HFFc6 (cell line): ENCODE results near the gene TSC22D4. TPM values are rescaled to one million over a fixed set of nuclear protein-coding genes. Genes with fewer than 3 reads are reported as not detected.
"Not testable (repeated sequence)": the region's sequence is repeated elsewhere in the genome, so short reads cannot be mapped to it uniquely, and the experiment has no call there.

Experiments used
- DNase-seq: peaks from one replicate; pipeline ENCODE4 v3.0.0-alpha.2; 2018
- H3K27ac Mint-ChIP-seq: 2 replicates; pipeline ENCODE4 v1.8.0; 2020; ENCODE audit warnings: mild to moderate bottlenecking, mixed read lengths
- H3K27me3 Mint-ChIP-seq: 2 replicates; pipeline ENCODE4 v1.8.0; 2021; ENCODE audit warnings: mild to moderate bottlenecking, moderate library complexity, mixed read lengths; ENCODE audit not compliant: insufficient read depth
- H3K36me3 Mint-ChIP-seq: 2 replicates; pipeline ENCODE4 v1.8.0; 2021; ENCODE audit warnings: low read depth, mixed read lengths
- H3K4me1 Mint-ChIP-seq: 2 replicates; pipeline ENCODE4 v1.8.0; 2020; ENCODE audit warnings: low read depth, mixed read lengths
- H3K4me3 Mint-ChIP-seq: 2 replicates; pipeline ENCODE4 v1.8.0; 2020; ENCODE audit warnings: mild to moderate bottlenecking, moderate library complexity, mixed read lengths
- H3K9me3 Mint-ChIP-seq: 2 replicates; pipeline ENCODE4 v1.8.0; 2020; ENCODE audit warnings: mild to moderate bottlenecking, mixed read lengths
- total RNA-seq, 6 experiments: library from RNA; stranded (reverse); fragmentation: NEBNext Ultra II Directional; extraction: Animal tissue kit (Norgen Biotek cat#: 25700); gene quantifications; 2 replicates in 1 of 6; 3 replicates in 5 of 6; pipeline ENCODE4 v1.2.3, GENCODE V29; 2021
- TF ChIP-seq, protein P1 (sequence below): fragments of 200-600 bp; sonication (generic); IDR thresholded peaks from 2 replicates; pipeline ENCODE4 v1.5.0; 2021; ENCODE audit warnings: antibody characterized with exemption, mild to moderate bottlenecking

The TSC22D4 gene
- total RNA-seq, 6 experiments from 2014 or later = 50.6 to 54.5 (median 51.7) TPM

DNA sequence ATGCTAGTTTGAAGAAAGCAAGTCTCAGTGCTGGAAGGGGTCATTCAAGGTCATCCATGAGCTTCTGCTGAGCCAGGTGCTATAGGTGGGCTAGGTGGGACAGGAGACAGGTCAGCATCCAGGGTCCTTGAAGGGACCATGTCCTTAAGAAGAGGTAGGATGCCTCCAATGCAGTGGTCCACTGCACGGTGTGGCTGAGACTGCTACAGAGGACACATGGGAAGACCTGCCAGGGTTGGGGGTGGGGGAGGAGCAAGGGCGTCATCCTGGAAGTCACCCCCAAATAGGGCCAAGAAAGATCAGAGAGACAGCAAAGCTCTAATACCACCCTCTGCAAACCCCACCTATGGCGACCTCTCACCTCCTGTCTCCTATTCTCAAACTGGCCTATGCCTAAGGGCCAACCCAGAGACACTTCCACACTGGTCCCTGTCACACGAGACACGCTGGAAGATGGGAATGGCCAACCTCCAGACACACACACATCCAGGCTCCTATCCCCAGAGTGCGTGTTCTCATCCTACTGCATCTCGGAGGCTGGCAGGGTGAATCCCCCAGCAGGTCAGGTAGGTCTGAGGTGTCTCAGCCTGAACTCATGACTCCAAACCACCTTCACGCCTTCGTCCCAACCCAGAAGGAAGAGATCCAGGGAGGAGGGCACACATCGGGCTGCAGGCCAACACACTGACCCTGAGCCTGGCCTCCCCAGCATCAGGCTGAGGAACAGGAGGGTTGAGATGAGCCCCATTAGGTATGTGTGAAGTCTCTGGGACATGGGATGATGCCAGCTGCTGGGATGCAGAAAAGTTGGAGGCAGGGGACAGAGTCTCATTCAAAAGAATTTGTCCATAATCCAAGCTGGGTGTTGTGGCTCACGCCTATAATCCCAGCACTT lies 37.1 kb downstream of the TSC22D4 start:
- Mint-ChIP-seq H3K27ac (peak overlapping the region; percentile 54), H3K4me1 (peaks cover 57% of the 10 kb centered on the region), H3K36me3 (no peaks in the 10 kb centered on the region), H3K4me3 (no peak overlapping the region), H3K9me3 (no peaks in the 10 kb centered on the region), H3K27me3 (peaks cover 7% of the 10 kb centered on the region; the same call in 1 of the 2 replicates)
- no peak for DNase-seq
- TF ChIP-seq, protein P1, sequence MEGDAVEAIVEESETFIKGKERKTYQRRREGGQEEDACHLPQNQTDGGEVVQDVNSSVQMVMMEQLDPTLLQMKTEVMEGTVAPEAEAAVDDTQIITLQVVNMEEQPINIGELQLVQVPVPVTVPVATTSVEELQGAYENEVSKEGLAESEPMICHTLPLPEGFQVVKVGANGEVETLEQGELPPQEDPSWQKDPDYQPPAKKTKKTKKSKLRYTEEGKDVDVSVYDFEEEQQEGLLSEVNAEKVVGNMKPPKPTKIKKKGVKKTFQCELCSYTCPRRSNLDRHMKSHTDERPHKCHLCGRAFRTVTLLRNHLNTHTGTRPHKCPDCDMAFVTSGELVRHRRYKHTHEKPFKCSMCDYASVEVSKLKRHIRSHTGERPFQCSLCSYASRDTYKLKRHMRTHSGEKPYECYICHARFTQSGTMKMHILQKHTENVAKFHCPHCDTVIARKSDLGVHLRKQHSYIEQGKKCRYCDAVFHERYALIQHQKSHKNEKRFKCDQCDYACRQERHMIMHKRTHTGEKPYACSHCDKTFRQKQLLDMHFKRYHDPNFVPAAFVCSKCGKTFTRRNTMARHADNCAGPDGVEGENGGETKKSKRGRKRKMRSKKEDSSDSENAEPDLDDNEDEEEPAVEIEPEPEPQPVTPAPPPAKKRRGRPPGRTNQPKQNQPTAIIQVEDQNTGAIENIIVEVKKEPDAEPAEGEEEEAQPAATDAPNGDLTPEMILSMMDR = no peak

- not testable (repeated sequence) for DNase-seq, H3K9me3 Mint-ChIP-seq, H3K27me3 Mint-ChIP-seq
- Mint-ChIP-seq H3K4me3 (peak overlapping the region; percentile 68), H3K27ac (peak overlapping the region; percentile 96), H3K4me1 (peaks cover 49% of the 10 kb centered on the region), H3K36me3 (peaks cover 11% of the 10 kb centered on the region)
These were observed 39.8 kb downstream of the TSC22D4 start for GRCh38 chr7:100439244-100439643.

DNA sequence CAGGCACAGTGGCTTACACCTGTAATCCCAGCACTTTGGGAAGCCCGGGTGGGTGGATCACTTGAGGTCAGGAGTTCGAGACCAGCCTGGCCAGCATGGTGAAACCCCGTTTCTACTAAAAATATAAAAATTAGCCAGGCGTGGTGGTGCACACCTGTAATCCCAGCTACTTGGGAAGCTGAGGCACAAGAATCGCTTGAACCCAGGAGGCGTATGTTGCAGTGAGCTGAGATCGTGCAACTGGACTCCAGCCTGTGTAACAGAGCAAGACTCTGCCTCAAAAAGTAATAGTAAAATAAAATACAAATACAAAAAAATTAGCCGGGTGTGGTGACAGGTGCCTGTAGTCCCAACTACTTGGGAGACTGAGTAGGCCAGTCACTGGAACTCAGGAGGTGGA lies 40.3 kb downstream of the TSC22D4 start:
- Mint-ChIP-seq H3K27ac (peak overlapping the region; percentile 96), H3K36me3 (peaks cover 16% of the 10 kb centered on the region), H3K4me1 (peaks cover 49% of the 10 kb centered on the region)
- not testable (repeated sequence) for H3K4me3 Mint-ChIP-seq, DNase-seq, H3K9me3 Mint-ChIP-seq, H3K27me3 Mint-ChIP-seq

DNA sequence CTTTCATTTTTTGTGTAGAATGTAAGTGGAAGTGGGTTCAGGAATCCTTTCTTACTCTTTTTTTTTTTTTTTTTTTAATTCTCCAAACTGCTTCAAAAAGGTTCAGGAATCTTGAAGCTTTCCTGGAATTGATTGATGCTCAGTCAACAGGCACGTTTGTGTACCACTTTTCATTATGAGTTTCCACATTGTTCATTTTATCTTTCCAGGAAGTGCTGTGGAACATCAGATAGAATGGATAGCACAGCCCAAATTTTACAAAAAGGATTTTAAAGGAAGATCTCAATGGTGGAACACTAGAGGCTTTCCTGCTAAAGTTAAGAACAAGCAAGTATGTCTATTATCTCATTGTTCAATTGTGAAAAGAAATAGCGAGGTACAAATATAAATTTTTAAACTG lies 40.8 kb downstream of the TSC22D4 start:
- no peak overlapping the region for H3K4me3 Mint-ChIP-seq
- H3K9me3 Mint-ChIP-seq = no peaks in the 10 kb centered on the region
- H3K27me3 Mint-ChIP-seq = peaks cover 8% of the 10 kb centered on the region
- H3K4me1 Mint-ChIP-seq = peaks cover 48% of the 10 kb centered on the region
- H3K27ac Mint-ChIP-seq = peak overlapping the region; percentile 63
- peaks cover 20% of the 10 kb centered on the region for H3K36me3 Mint-ChIP-seq
- no peak for DNase-seq
- TF ChIP-seq, protein P1 = no peak

- H3K27ac Mint-ChIP-seq = no peak overlapping the region
- H3K9me3 Mint-ChIP-seq = no peaks in the 10 kb centered on the region
- no peak overlapping the region; the same call in 1 of the 2 replicates for H3K4me3 Mint-ChIP-seq
- no peak for DNase-seq
- TF ChIP-seq, protein P1 = no peak
- peaks cover 47% of the 10 kb centered on the region for H3K4me1 Mint-ChIP-seq
- peaks cover 24% of the 10 kb centered on the region for H3K36me3 Mint-ChIP-seq
- peaks cover 8% of the 10 kb centered on the region for H3K27me3 Mint-ChIP-seq
These were observed 41.6 kb downstream of the TSC22D4 start for GRCh38 chr7:100437150-100438100.

DNA sequence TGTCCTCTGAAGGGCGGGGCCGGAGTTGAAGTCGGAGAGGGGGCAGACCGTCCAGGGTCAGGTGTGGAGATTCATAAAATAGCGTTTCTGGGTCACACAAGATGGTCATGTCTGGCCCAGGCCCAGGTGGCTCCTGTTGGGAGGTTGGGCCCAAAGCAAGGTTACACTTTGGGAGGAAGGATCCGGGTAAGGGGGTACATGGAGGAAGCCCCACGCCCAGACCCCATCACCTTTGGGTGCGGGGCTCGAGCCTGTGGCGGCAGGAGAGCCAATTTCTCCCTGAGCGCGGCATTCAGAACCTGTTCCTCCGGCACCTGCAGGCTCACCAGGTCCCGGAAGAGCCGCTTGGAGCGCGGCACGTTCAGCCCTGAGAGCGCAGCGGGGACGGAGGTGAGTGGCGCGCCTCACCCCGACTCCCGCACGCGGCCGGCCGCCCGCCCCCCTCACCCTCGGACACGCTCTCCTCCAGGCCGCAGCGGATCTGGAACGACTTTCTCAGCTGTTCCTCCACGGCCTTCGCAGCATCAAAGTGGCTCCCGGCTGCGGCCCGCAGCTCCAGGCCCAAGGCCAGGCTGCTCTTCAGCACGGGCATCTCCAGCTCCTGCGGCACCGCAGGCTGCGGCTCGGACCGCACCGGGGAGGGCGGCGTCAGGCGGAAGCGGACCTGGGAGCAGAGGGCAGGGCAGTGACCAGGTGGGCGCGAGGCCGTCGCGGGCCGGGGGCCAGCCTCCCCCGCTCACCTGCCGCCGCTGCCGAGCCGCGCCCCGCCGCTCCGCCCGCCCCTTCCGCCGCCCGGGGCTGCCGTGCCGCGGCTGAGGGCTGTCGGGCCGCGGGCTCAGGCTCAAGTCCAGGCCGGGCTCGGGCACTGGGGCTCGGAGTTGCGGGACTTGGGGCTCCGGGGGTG lies 43.4 kb downstream of the TSC22D4 start:
- TF ChIP-seq, protein P1 = no peak

More for the DNA sequence above, 43.4 kb downstream of the TSC22D4 start:
- H3K27me3 Mint-ChIP-seq = peaks cover 18% of the 10 kb centered on the region
- peak overlapping the region; percentile 91 for H3K4me3 Mint-ChIP-seq
- no peak for DNase-seq
- peak overlapping the region; percentile 92 for H3K27ac Mint-ChIP-seq
- H3K4me1 Mint-ChIP-seq = peaks cover 60% of the 10 kb centered on the region
- H3K9me3 Mint-ChIP-seq = no peaks in the 10 kb centered on the region
- peaks cover 31% of the 10 kb centered on the region for H3K36me3 Mint-ChIP-seq
